ENCODE results near the gene LRRC14B.
A peak's percentile ranks its signal among the peaks of the same experiment; 100 is the strongest.

The LRRC14B gene

GRCh38 chr5:191036-191948, at the start of gene LRRC14B:
Gene LRRC14B, plus strand, starts transcription at chr5:191495. Its CDS starts 44 bp downstream, at chr5:191539.
- no peak for DNase-seq

GRCh38 chr5:141761-142160, 49.5 kb upstream of the LRRC14B start:
- no peak for DNase-seq

- no peak for DNase-seq
Measured at GRCh38 chr5:142246-142810, 49.0 kb upstream of the LRRC14B start.

- no peak for DNase-seq
Measured at GRCh38 chr5:143041-143440, 48.3 kb upstream of the LRRC14B start.

- DNase-seq: no peak
Measured at GRCh38 chr5:144941-145340, 46.4 kb upstream of the LRRC14B start.

- no peak for DNase-seq
Measured at GRCh38 chr5:145585-146323, 45.5 kb upstream of the LRRC14B start.

- no peak for DNase-seq
Measured at GRCh38 chr5:147751-148150, 43.5 kb upstream of the LRRC14B start.

- peak; percentile 59 for DNase-seq
Measured at GRCh38 chr5:149745-150485, 41.4 kb upstream of the LRRC14B start.

- no peak for DNase-seq
Measured at GRCh38 chr5:150746-151145, 40.5 kb upstream of the LRRC14B start.

- no peak for DNase-seq
Measured at GRCh38 chr5:152077-152476, 39.2 kb upstream of the LRRC14B start.

GRCh38 chr5:153256-153655, 38.0 kb upstream of the LRRC14B start:
- no peak for DNase-seq

GRCh38 chr5:154236-154635, 37.1 kb upstream of the LRRC14B start:
- DNase-seq: no peak

GRCh38 chr5:154826-155225, 36.5 kb upstream of the LRRC14B start:
- DNase-seq: no peak

GRCh38 chr5:155651-156410, 35.5 kb upstream of the LRRC14B start:
- DNase-seq: no peak

- no peak for DNase-seq
Measured at GRCh38 chr5:156411-157072, 34.8 kb upstream of the LRRC14B start.

- no peak for DNase-seq
Measured at GRCh38 chr5:157126-157715, 34.1 kb upstream of the LRRC14B start.

- DNase-seq: no peak
Measured at GRCh38 chr5:157801-158200, 33.5 kb upstream of the LRRC14B start.

GRCh38 chr5:158807-159447, 32.4 kb upstream of the LRRC14B start:
- no peak for DNase-seq

GRCh38 chr5:159448-160172, 31.7 kb upstream of the LRRC14B start:
- DNase-seq: no peak

GRCh38 chr5:160173-160510, 31.2 kb upstream of the LRRC14B start:
- no peak for DNase-seq
